Bronchial epithelial cell (primary cell): ENCODE results near the gene LCE2A. TPM values are rescaled to one million over a fixed set of nuclear protein-coding genes. Genes with fewer than 3 reads are reported as not detected.

Experiments
- DNase-seq: peaks from one replicate; pipeline ENCODE4 v3.0.0-alpha.2; 2010; ENCODE audit warnings: low read depth
- FAIRE-seq: peaks from 2 replicates; lab custom pipeline; 2011; peaks lifted over from hg19 to GRCh38; lab: Jason Lieb, UNC
- H3K27me3 ChIP-seq: 2 replicates; pipeline ENCODE4 v1.5.1; 2011; ENCODE audit warnings: low read length; ENCODE audit not compliant: control insufficient read depth, insufficient read depth
- H3K36me3 ChIP-seq: 2 replicates; pipeline ENCODE4 v1.5.1; 2011; ENCODE audit warnings: low read length; ENCODE audit not compliant: control insufficient read depth, insufficient read depth
- H3K4me3 ChIP-seq: 2 replicates; pipeline ENCODE4 v1.5.1; 2011; ENCODE audit warnings: mild to moderate bottlenecking, low read depth, low read length, control low read depth
- CTCF ChIP-seq: IDR thresholded peaks from 2 replicates; pipeline ENCODE4 v1.5.1; 2011; ENCODE audit warnings: mild to moderate bottlenecking, moderate library complexity, low read length, control low read depth, inconsistent platforms; ENCODE audit not compliant: insufficient read depth, severe bottlenecking
- total RNA-seq: library from RNA; depleted of rRNA; stranded (reverse); fragments of >200 nt; gene quantifications from 2 replicates; pipeline ENCODE4 v1.2.1, GENCODE V29; 2014

Gene LCE2A
- total RNA-seq, 1 donor from 2014 or later, result not detected

GRCh38 chr1:152743371-152744145, 45.4 kb downstream of the LCE2A start:
- DNase-seq, result peak; percentile 91
- H3K27me3 ChIP-seq, result no peaks in the 10 kb centered on the region
- TF ChIP-seq CTCF, result no peak
- H3K4me3 ChIP-seq, result no peak overlapping the region
- FAIRE-seq, result peak; percentile 47
- no peaks in the 10 kb centered on the region for H3K36me3 ChIP-seq

- Histone ChIP-seq H3K4me3 (no peak overlapping the region), H3K27me3 (no peaks in the 10 kb centered on the region), H3K36me3 (no peaks in the 10 kb centered on the region)
- no peak for TF ChIP-seq CTCF
- DNase-seq (peak; percentile 92), FAIRE-seq (no peak)
These were observed 47.2 kb downstream of the LCE2A start for GRCh38 chr1:152745289-152745704.

GRCh38 chr1:152745765-152746444, 47.8 kb downstream of the LCE2A start:
- Histone ChIP-seq H3K4me3 (no peak overlapping the region), H3K27me3 (no peaks in the 10 kb centered on the region), H3K36me3 (no peaks in the 10 kb centered on the region)
- DNase-seq (no peak), FAIRE-seq (peak; percentile 92)
- no peak for TF ChIP-seq CTCF

GRCh38 chr1:152747831-152748230, 49.7 kb downstream of the LCE2A start:
- DNase-seq, result peak; percentile 64
- no peak for FAIRE-seq
- Histone ChIP-seq H3K4me3 (no peak overlapping the region), H3K36me3 (no peaks in the 10 kb centered on the region), H3K27me3 (no peaks in the 10 kb centered on the region)
- TF ChIP-seq CTCF, result no peak

Other genes with a start within 250 kb of the LCE2A start
- not detected in 2 replicates for gene LCE5A, start 187.5 kb upstream of the LCE2A start, total RNA-seq
- gene CRCT1, start 183.9 kb upstream of the LCE2A start, total RNA-seq, result 4.7 and 7.6 TPM in 2 replicates
- not detected in 2 replicates for gene LCE3E, start 131.6 kb upstream of the LCE2A start, total RNA-seq
- 0.38 and 0.79 TPM in 2 replicates for gene LCE3D, start 117.8 kb upstream of the LCE2A start, total RNA-seq
- gene LCE3C, start 98.1 kb upstream of the LCE2A start, total RNA-seq, result not detected in 2 replicates
- gene LCE3B, start 84.5 kb upstream of the LCE2A start, total RNA-seq, result not detected in 2 replicates
- not detected in 2 replicates for gene LCE3A, start 75.2 kb upstream of the LCE2A start, total RNA-seq
- gene LCE2D, start 35.0 kb upstream of the LCE2A start, total RNA-seq, result not detected in 2 replicates
- gene LCE2C, start 23.1 kb upstream of the LCE2A start, total RNA-seq, result not detected in 2 replicates
- not detected in 2 replicates for gene LCE2B, start 12.2 kb upstream of the LCE2A start, total RNA-seq
- not detected in 2 replicates for gene LCE4A, start 9.8 kb downstream of the LCE2A start, total RNA-seq
- gene KPRP, start 59.7 kb downstream of the LCE2A start, total RNA-seq, result not detected in 2 replicates
- gene LCE1F, start 76.8 kb downstream of the LCE2A start, total RNA-seq, result not detected in 2 replicates
- not detected in 2 replicates for gene LCE1E, start 87.9 kb downstream of the LCE2A start, total RNA-seq
- gene LCE1D, start 98.4 kb downstream of the LCE2A start, total RNA-seq, result not detected in 2 replicates
- 0.26 TPM in 1 of 2 replicates, not detected in the other for gene LCE1C, start 108.3 kb downstream of the LCE2A start, total RNA-seq
- not detected in 2 replicates for gene LCE1B, start 113.6 kb downstream of the LCE2A start, total RNA-seq
- gene LCE1A, start 129.1 kb downstream of the LCE2A start, total RNA-seq, result not detected in 2 replicates
- gene LCE6A, start 144.5 kb downstream of the LCE2A start, total RNA-seq, result not detected in 2 replicates
- not detected in 2 replicates for gene LCE7A, start 161.7 kb downstream of the LCE2A start, total RNA-seq
- gene SMCP, start 180.0 kb downstream of the LCE2A start, total RNA-seq, result not detected in 2 replicates
- 1.6 and 14.6 TPM in 2 replicates for gene IVL, start 210.2 kb downstream of the LCE2A start, total RNA-seq
- not detected in 2 replicates for gene SPRR5, start 248.9 kb downstream of the LCE2A start, total RNA-seq